Measurements from ENCODE around the gene CAMSAP1. TPM values are rescaled to one million over a fixed set of nuclear protein-coding genes. Genes with fewer than 3 reads are reported as not detected.

CAMSAP1 gene
- total RNA-seq, 1 experiment from 2014 or later = 52.7 TPM

DNA sequence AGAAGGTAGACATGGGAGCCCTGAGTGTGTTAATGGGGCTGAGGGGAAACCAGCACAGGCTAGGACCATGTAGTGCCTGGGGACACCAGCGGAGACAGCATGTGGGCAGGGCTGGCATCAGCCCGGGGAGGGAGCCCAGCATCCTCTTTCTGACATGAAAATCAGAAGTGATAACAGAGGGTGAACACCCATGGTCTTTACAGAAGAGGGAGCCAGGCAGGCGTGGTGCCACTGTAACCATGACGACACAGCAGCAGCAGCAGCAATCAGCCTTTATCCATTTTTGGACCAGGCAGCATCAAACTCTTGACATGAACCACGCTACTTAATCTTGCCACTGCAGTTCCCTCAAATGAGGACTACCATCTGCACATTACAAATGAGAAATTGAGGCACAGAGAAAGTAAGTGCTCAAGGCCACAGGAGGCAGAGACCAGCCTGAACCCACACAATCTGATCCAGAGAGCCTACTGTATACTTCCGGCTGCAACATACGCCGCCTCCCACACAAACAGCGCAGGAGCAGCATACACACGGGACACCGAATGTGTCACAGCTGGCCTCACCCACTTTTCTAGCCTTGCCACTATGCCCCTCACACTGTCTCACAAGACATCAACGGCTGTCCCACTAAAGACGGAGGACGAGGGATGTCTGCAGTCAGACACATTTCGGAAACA lies 23.8 kb downstream of the CAMSAP1 start:
- Histone ChIP-seq H3K4me2 (ENCODE audit: insufficient read depth, insufficient read length, low read length) (no peak overlapping the region), H2BK20ac (ENCODE audit: low read depth, low read length, poor library complexity, severe bottlenecking) (no peak overlapping the region), H2BK5ac (ENCODE audit: insufficient read length, low read length) (no peak overlapping the region), H3K27me3 (ENCODE audit: insufficient read depth, low read length) (no peaks in the 10 kb centered on the region), H3K79me1 (ENCODE audit: insufficient read depth, low read depth, low read length, poor library complexity, severe bottlenecking) (peaks cover 6% of the 10 kb centered on the region), H3K9me3 (ENCODE audit: control insufficient read depth, low read depth, low read length) (no peaks in the 10 kb centered on the region), H4K8ac (replicated peaks; ENCODE audit: insufficient read length, low read depth, low read length) (no peak overlapping the region), H3K4me1 (ENCODE audit: insufficient read depth, low read length) (peaks cover 10% of the 10 kb centered on the region; the same call in 1 of the 2 replicates), H2BK15ac (ENCODE audit: low read depth, low read length) (no peak overlapping the region), H2BK12ac (ENCODE audit: insufficient read length, low read depth, low read length) (no peak overlapping the region), H3K23ac (ENCODE audit: insufficient read length, low read depth, low read length) (no peak overlapping the region), H3K27ac (ENCODE audit: insufficient read length, low read depth, low read length) (no peak overlapping the region), H3K23me2 (ENCODE audit: insufficient read length, low read depth, low read length, poor library complexity, severe bottlenecking) (no peaks in the 10 kb centered on the region), H3K9ac (ENCODE audit: extremely low read depth, insufficient read length, low read length) (no peak overlapping the region), H4K91ac (ENCODE audit: insufficient read length, low read depth, low read length) (no peak overlapping the region), H2AK5ac (ENCODE audit: insufficient read length, low read length) (no peak overlapping the region), H3K14ac (ENCODE audit: insufficient read depth, low read length) (no peak overlapping the region; the same call in 1 of the 2 replicates), H4K20me1 (ENCODE audit: control insufficient read depth, insufficient read depth, insufficient read length) (no peaks in the 10 kb centered on the region), H2BK120ac (ENCODE audit: low read depth, low read length, poor library complexity, severe bottlenecking) (no peak overlapping the region), H2AFZ (ENCODE audit: low read length) (no peak overlapping the region), H3K4ac (ENCODE audit: low read depth, low read length) (no peak overlapping the region), H3K56ac (ENCODE audit: insufficient read length, low read depth, low read length) (no peak overlapping the region), H3T11ph (ENCODE audit: low read length) (no peak overlapping the region), H3K18ac (ENCODE audit: insufficient read length, low read depth, low read length) (no peak overlapping the region), H4K5ac (ENCODE audit: insufficient read length, low read depth, low read length) (no peak overlapping the region), H3K79me2 (ENCODE audit: insufficient read depth, low read length) (peaks cover 63% of the 10 kb centered on the region; the same call in 1 of the 2 replicates)
- Mint-ChIP-seq H3K27me3 (ENCODE audit: low read depth) (no peaks in the 10 kb centered on the region), H3K36me3 (ENCODE audit: insufficient read depth in 1 of 3, low read depth in 3 of 3) (peaks cover 0 to 10% (median 8%) of the 10 kb centered on the region in 3 experiments; a peak in 3 of 7 replicates), H3K4me1 (peaks cover 56 to 66% of the 10 kb centered on the region in 2 experiments), H3K9me3 (no peaks in the 10 kb centered on the region), H3K4me3 (no peak overlapping the region), H3K27ac (0 out of 7 replicates have a peak overlapping the region, but pooled peaks of 1 of the 3 experiments have one; percentile 42)
- TF ChIP-seq, protein P1, sequence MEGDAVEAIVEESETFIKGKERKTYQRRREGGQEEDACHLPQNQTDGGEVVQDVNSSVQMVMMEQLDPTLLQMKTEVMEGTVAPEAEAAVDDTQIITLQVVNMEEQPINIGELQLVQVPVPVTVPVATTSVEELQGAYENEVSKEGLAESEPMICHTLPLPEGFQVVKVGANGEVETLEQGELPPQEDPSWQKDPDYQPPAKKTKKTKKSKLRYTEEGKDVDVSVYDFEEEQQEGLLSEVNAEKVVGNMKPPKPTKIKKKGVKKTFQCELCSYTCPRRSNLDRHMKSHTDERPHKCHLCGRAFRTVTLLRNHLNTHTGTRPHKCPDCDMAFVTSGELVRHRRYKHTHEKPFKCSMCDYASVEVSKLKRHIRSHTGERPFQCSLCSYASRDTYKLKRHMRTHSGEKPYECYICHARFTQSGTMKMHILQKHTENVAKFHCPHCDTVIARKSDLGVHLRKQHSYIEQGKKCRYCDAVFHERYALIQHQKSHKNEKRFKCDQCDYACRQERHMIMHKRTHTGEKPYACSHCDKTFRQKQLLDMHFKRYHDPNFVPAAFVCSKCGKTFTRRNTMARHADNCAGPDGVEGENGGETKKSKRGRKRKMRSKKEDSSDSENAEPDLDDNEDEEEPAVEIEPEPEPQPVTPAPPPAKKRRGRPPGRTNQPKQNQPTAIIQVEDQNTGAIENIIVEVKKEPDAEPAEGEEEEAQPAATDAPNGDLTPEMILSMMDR (conservative IDR thresholded peaks at IDR 0.05) = no peak
- WGBS (ENCODE audit: extremely low coverage, insufficient read length, low lambda C conversion rate) = no CpG with 5 or more reads among the region's 15 CpGs
- no peak for DNase-seq

Measured in H9 (cell line).